H1 (cell line): ENCODE results near the gene MOCS3. TPM values are rescaled to one million over a fixed set of nuclear protein-coding genes. Genes with fewer than 3 reads are reported as not detected.

Source experiments
- CTCF ChIA-PET: fragments of 300-600 bp; sonication (Branson Sonifier 250); formaldehyde crosslinking; loops from one replicate; lab custom pipeline; 2021; ENCODE audit not compliant: partially characterized antibody; lab: Charles Lee
- POLR2A ChIA-PET: fragments of 300-600 bp; sonication (Branson Sonifier 250); formaldehyde crosslinking; loops from one replicate; lab custom pipeline; 2021; ENCODE audit warnings: inconsistent platforms; ENCODE audit not compliant: partially characterized antibody; lab: Charles Lee
- DNase-seq, 2 experiments: peaks; one replicate each; pipeline versions ENCODE4 v3.0.0 to v3.0.0-alpha.2; 2010 to 2022; ENCODE audit warnings: low spot score in 2 of 2, low read depth in 1 of 2, mixed read lengths in 1 of 2
- FAIRE-seq: peaks from 2 replicates; lab custom pipeline; 2011; peaks lifted over from hg19 to GRCh38; lab: Jason Lieb, UNC
- H2AFZ ChIP-seq: 2 replicates; pipeline ENCODE4 v1.8.1; 2012; ENCODE audit warnings: low read length, inconsistent platforms
- H2AK5ac ChIP-seq: 2 replicates; pipeline ENCODE4 v1.6.1; 2013; ENCODE audit warnings: low read depth, low read length
- H2BK120ac ChIP-seq: replicated peaks from 2 replicates; pipeline ENCODE3; 2013; ENCODE audit warnings: low read depth, low read length, inconsistent platforms
- H2BK12ac ChIP-seq: 2 replicates; pipeline ENCODE4 v1.6.1; 2013; ENCODE audit warnings: low read depth, low read length
- H2BK15ac ChIP-seq: 2 replicates; pipeline ENCODE4 v1.6.1; 2013; ENCODE audit warnings: low read length
- H2BK20ac ChIP-seq: 2 replicates; pipeline ENCODE4 v1.6.1; 2013; ENCODE audit warnings: low read length
- H2BK5ac ChIP-seq: 2 replicates; pipeline ENCODE4 v1.6.1; 2013; ENCODE audit warnings: low read depth, low read length
- H3K14ac ChIP-seq: 2 replicates; pipeline ENCODE4 v1.6.1; 2013; ENCODE audit warnings: inconsistent platforms; ENCODE audit not compliant: insufficient read length
- H3K18ac ChIP-seq: 2 replicates; pipeline ENCODE4 v1.6.1; 2013; ENCODE audit warnings: low read length; ENCODE audit errors: extremely low read depth
- H3K23ac ChIP-seq: 2 replicates; pipeline ENCODE4 v1.6.1; 2013; ENCODE audit warnings: inconsistent platforms; ENCODE audit not compliant: insufficient read length
- H3K23me2 ChIP-seq: 2 replicates; pipeline ENCODE4 v1.6.1; 2013; ENCODE audit warnings: low read depth, low read length
- H3K27ac ChIP-seq: 2 replicates; pipeline ENCODE4 v1.6.1; 2011; ENCODE audit warnings: low read depth, low read length, inconsistent platforms
- H3K27me3 ChIP-seq, 4 experiments: replicated peaks in 1 of 4; 1 replicate in 1 of 4; 2 replicates in 3 of 4; pipeline versions ENCODE4 v1.6.1 to v1.8.1; 2011 to 2013; ENCODE audit warnings: low read length in 3 of 4, mild to moderate bottlenecking in 3 of 4, inconsistent platforms in 2 of 4, mixed read lengths in 2 of 4, moderate library complexity in 1 of 4; ENCODE audit not compliant: control insufficient read depth in 3 of 4, insufficient read depth in 3 of 4; ENCODE audit errors: extremely low read depth in 1 of 4
- H3K36me3 ChIP-seq, 4 experiments: 2 replicates each; pipeline versions ENCODE4 v1.6.1 to v1.8.1; 2011 to 2013; ENCODE audit warnings: mild to moderate bottlenecking in 4 of 4, low read length in 3 of 4, moderate library complexity in 2 of 4, control low read depth in 1 of 4, inconsistent platforms in 1 of 4; ENCODE audit not compliant: insufficient read depth in 4 of 4, control insufficient read depth in 2 of 4
- H3K4ac ChIP-seq: replicated peaks from 2 replicates; pipeline ENCODE3; 2013; ENCODE audit warnings: low read length, low read depth, mixed read lengths, inconsistent platforms; ENCODE audit not compliant: insufficient read length
- H3K4me1 ChIP-seq, 4 experiments: replicated peaks in 1 of 4; 1 replicate in 1 of 4; 2 replicates in 3 of 4; pipeline versions ENCODE4 v1.6.1 to v1.8.1; 2011 to 2013; ENCODE audit warnings: low read length in 3 of 4, inconsistent platforms in 2 of 4, mixed read lengths in 1 of 4; ENCODE audit not compliant: insufficient read depth in 4 of 4, control insufficient read depth in 3 of 4
- H3K4me2 ChIP-seq, 2 experiments: 2 replicates each; pipeline versions ENCODE4 v1.6.1 to v1.8.1; 2011 to 2013; ENCODE audit warnings: low read depth in 2 of 2, low read length in 2 of 2, control low read depth in 1 of 2, inconsistent platforms in 1 of 2, mild to moderate bottlenecking in 1 of 2; ENCODE audit not compliant: insufficient read depth in 1 of 2
- H3K4me3 ChIP-seq, 4 experiments: fragments of 200-600, 300-600 bp in 1 of 4; sonication (generic), shearing (Covaris generic), sonication (Bioruptor Twin) in 1 of 4; 2 replicates each; pipeline versions ENCODE4 v1.5.1 to v1.8.1; 2011 to 2016; ENCODE audit warnings: low read length in 4 of 4, low read depth in 3 of 4, control low read depth in 2 of 4, inconsistent platforms in 2 of 4, mild to moderate bottlenecking in 2 of 4, mixed read lengths in 1 of 4, moderate library complexity in 1 of 4; ENCODE audit not compliant: insufficient read depth in 2 of 4; ENCODE audit errors: extremely low read depth in 1 of 4
- H3K56ac ChIP-seq: replicated peaks from 2 replicates; pipeline ENCODE3; 2013; ENCODE audit warnings: low read depth, mild to moderate bottlenecking, mixed read lengths, low read length, inconsistent platforms; ENCODE audit not compliant: insufficient read length
- H3K79me1 ChIP-seq: 2 replicates; pipeline ENCODE4 v1.6.1; 2013; ENCODE audit warnings: low read depth, low read length, control low read depth
- H3K79me2 ChIP-seq, 2 experiments: 2 replicates each; pipeline versions ENCODE4 v1.6.1 to v1.8.1; 2012 to 2013; ENCODE audit warnings: low read length in 2 of 2, mild to moderate bottlenecking in 2 of 2, inconsistent platforms in 1 of 2; ENCODE audit not compliant: insufficient read depth in 2 of 2, control insufficient read depth in 1 of 2
- H3K9ac ChIP-seq, 4 experiments: replicated peaks in 1 of 4; 1 replicate in 1 of 4; 2 replicates in 3 of 4; pipeline versions ENCODE4 v1.6.1 to v1.8.1; 2011 to 2013; ENCODE audit warnings: low read depth in 3 of 4, low read length in 3 of 4, control low read depth in 2 of 4, mild to moderate bottlenecking in 2 of 4, moderate library complexity in 2 of 4, inconsistent platforms in 1 of 4; ENCODE audit errors: extremely low read depth in 1 of 4
- H3K9me3 ChIP-seq, 2 experiments: 2 replicates each; pipeline versions ENCODE4 v1.6.1 to v1.8.1; 2012 to 2013; ENCODE audit warnings: mild to moderate bottlenecking in 2 of 2, moderate library complexity in 2 of 2, control low read depth in 1 of 2, inconsistent platforms in 1 of 2, low read depth in 1 of 2, low read length in 1 of 2, mixed read lengths in 1 of 2; ENCODE audit not compliant: insufficient read depth in 2 of 2
- H4K20me1 ChIP-seq, 2 experiments: replicated peaks in 1 of 2; 2 replicates each; pipeline versions ENCODE3 to v1.8.1; 2011 to 2013; ENCODE audit warnings: inconsistent platforms in 2 of 2, low read length in 2 of 2, mild to moderate bottlenecking in 1 of 2; ENCODE audit not compliant: insufficient read depth in 2 of 2, control insufficient read depth in 1 of 2
- H4K5ac ChIP-seq: 2 replicates; pipeline ENCODE4 v1.6.1; 2013; ENCODE audit warnings: low read length, low read depth, mixed read lengths, inconsistent platforms; ENCODE audit not compliant: insufficient read length
- H4K8ac ChIP-seq: 2 replicates; pipeline ENCODE4 v1.8.0; 2013; ENCODE audit warnings: mild to moderate bottlenecking, moderate library complexity, low read length, inconsistent platforms; ENCODE audit not compliant: insufficient read depth; ENCODE audit errors: extremely low read depth
- H4K91ac ChIP-seq: replicated peaks from 2 replicates; pipeline ENCODE3; 2013; ENCODE audit warnings: low read length, mixed read lengths, inconsistent platforms; ENCODE audit not compliant: insufficient read length
- CBX5 ChIP-seq: fragments of 300-800, 300-1000 bp; sonication (generic); IDR thresholded peaks from 2 replicates; pipeline ENCODE4 v1.7.1; 2016; ENCODE audit warnings: antibody characterized with exemption, low read length, low read depth
- EZH2 ChIP-seq: fragments of 200-600 bp; sonication (generic); IDR thresholded peaks from 2 replicates; pipeline ENCODE4 v1.7.1; 2012; ENCODE audit warnings: low read depth, mild to moderate bottlenecking, moderate library complexity, low read length, inconsistent platforms; ENCODE audit not compliant: severe bottlenecking
- GABPA ChIP-seq: IDR thresholded peaks from 2 replicates; pipeline ENCODE4 v1.6.1; 2011; ENCODE audit warnings: mild to moderate bottlenecking, low read length, moderate library complexity, borderline replicate concordance; ENCODE audit not compliant: insufficient read depth
- GTF2F1 ChIP-seq: IDR thresholded peaks from 2 replicates; pipeline ENCODE4 v1.6.1; 2012; ENCODE audit warnings: low read depth, low read length, improper control_type of control experiment, borderline replicate concordance
- HDAC6 ChIP-seq: IDR thresholded peaks from one replicate; pipeline ENCODE4 v1.7.1; 2012; ENCODE audit warnings: low read depth, mild to moderate bottlenecking, inconsistent platforms, low read length, moderate library complexity
- NRF1 ChIP-seq: IDR thresholded peaks from 2 replicates; pipeline ENCODE4 v1.6.1; 2011; ENCODE audit warnings: mild to moderate bottlenecking, low read depth, low read length, improper control_type of control experiment
- SIX5 ChIP-seq: IDR thresholded peaks from 2 replicates; pipeline ENCODE4 v1.6.1; 2011; ENCODE audit warnings: mild to moderate bottlenecking, low read depth, low read length
- SP1 ChIP-seq: IDR thresholded peaks from 2 replicates; pipeline ENCODE4 v1.6.1; 2011; ENCODE audit warnings: low read depth, low read length
- SP2 ChIP-seq: IDR thresholded peaks from 2 replicates; pipeline ENCODE4 v1.6.1; 2012; ENCODE audit warnings: mild to moderate bottlenecking, low read length, inconsistent platforms
- SP4 ChIP-seq: IDR thresholded peaks from 2 replicates; pipeline ENCODE4 v1.6.1; 2012; ENCODE audit warnings: low read length, inconsistent platforms
- SRF ChIP-seq: IDR thresholded peaks from 2 replicates; pipeline ENCODE4 v1.6.1; 2011; ENCODE audit warnings: mild to moderate bottlenecking, low read depth, low read length, moderate library complexity
- TAF7 ChIP-seq: optimal IDR thresholded peaks from 2 replicates; pipeline ENCODE3; 2011; ENCODE audit warnings: low read depth, mild to moderate bottlenecking, inconsistent platforms, low read length, moderate library complexity, borderline replicate concordance
- TEAD4 ChIP-seq: IDR thresholded peaks from 2 replicates; pipeline ENCODE4 v1.6.1; 2012; ENCODE audit warnings: low read depth, low read length, inconsistent platforms, mixed read lengths
- WGBS, 2 experiments: shearing (Covaris generic) in 1 of 2; methylation state at CpG; one replicate each; pipeline versions ENCODE4 v1.1.6 to v1.1.7; 2013 to 2015; ENCODE audit warnings: low lambda C conversion rate in 2 of 2, mixed read lengths in 2 of 2, inconsistent platforms in 1 of 2, low coverage in 1 of 2, missing lambda C conversion rate in 1 of 2; ENCODE audit not compliant: insufficient replicate concordance in 2 of 2, insufficient coverage in 1 of 2, insufficient read length in 1 of 2; ENCODE audit errors: extremely low coverage in 1 of 2, missing lambda C conversion rate in 1 of 2; 5-methylcytosine and 5-hydroxymethylcytosine counted together
- polyA plus RNA-seq, 7 experiments: library from polyadenylated mRNA; depleted of rRNA in 3 of 7; stranded (reverse) in 5 of 7; unstranded in 2 of 7; fragments of >200 nt in 5 of 7; fragments of 200-250 nt in 2 of 7; gene quantifications; 1 replicate in 5 of 7; 2 replicates in 1 of 7; 4 replicates in 1 of 7; pipeline versions ENCODE4 v1.2.1 to v1.2.3, GENCODE V29; 2011 to 2013; ENCODE audit warnings: missing spikeins in 2 of 7, mixed read lengths in 2 of 7
- total RNA-seq: library from RNA; stranded (reverse); fragmentation: NEBNext Ultra II Directional; extraction: Animal tissue kit (Norgen Biotek cat#: 25700); gene quantifications from 2 replicates; pipeline ENCODE4 v1.2.1, GENCODE V29; 2021

Gene MOCS3
- total and polyA plus RNA-seq, 2 of the 8 experiments (the other 6 are each of a cell fraction or from before 2014, with no cell fraction given) = 6.2 to 6.3 TPM

DNA sequence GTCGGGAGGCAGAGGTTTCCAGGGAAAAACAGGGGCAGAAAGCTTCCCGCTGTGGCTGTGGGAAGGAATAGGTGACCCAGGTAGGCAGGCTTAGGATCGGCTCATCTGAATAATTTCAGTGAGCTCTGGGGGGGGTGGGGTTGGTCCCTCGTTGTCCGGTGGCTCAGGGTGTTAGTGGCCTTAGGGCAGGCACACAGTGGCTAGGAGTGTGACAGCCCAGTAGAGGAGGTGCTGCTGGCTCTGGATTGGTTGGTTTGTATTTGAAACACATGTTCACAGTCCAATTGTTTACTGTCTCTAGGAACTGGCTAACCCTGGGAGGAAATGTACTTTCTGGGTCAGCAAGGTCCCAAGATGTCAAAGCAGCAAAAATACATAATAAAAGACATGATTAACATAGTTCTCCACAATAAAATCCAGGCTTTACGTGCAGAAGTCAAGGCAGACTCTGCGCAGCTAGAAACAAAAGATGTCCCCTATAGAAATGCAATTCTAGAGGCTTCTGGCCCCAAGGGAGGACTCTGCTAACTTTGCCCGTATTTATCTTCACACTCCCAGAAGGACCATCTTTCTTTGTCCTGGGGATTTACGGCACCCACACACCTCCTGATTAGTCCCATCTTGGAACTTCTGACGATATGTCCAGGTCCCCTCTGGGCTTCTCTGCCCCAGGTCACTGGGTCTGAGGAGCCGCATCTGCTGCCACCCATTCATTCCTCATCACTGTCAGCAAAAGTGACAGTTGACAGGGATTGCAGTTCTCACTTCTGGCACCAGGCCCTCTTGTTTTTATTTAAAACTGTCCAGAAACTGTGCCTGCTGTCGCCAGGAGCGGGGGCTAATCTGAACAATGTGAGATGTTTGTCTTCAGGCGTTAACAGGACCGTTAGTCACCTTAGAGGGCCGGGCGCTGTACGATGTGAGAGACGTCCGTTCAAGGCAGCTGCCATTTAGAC lies 18.7 kb downstream of the MOCS3 start:
- Histone ChIP-seq H3K27ac (no peak overlapping the region), H3K14ac (no peak overlapping the region), H3K27me3 (no peaks in the 10 kb centered on the region; a peak in 1 of 7 replicates), H4K20me1 (no peaks in the 10 kb centered on the region), H3K36me3 (no peaks in the 10 kb centered on the region), H3K4me2 (no peak overlapping the region), H2AK5ac (no peak overlapping the region), H4K8ac (no peak overlapping the region), H4K91ac (no peak overlapping the region), H3K79me1 (no peaks in the 10 kb centered on the region), H3K79me2 (no peaks in the 10 kb centered on the region), H2AFZ (no peak overlapping the region), H3K4ac (no peak overlapping the region), H4K5ac (no peak overlapping the region), H3K9me3 (0 out of 4 replicates have a peak, but pooled peaks cover 0 to 3% of the 10 kb centered on the region in 2 experiments), H3K4me1 (peaks cover 0 to 2% (median 0%) of the 10 kb centered on the region in 4 experiments; a peak in 1 of 7 replicates), H3K56ac (no peak overlapping the region), H3K23me2 (no peaks in the 10 kb centered on the region), H2BK15ac (no peak overlapping the region), H2BK120ac (no peak overlapping the region), H3K4me3 (no peak overlapping the region), H2BK5ac (no peak overlapping the region), H3K18ac (no peak overlapping the region), H3K23ac (no peak overlapping the region), H2BK20ac (no peak overlapping the region), H2BK12ac (no peak overlapping the region), H3K9ac (no peak overlapping the region)
- CTCF ChIA-PET = interaction anchor here (0.7 to 7.6 kb wide), 7 partner anchors 10 to 330 kb away, joined by 3 to 54 read pairs (median 3); no protein-coding TSS in a partner anchor
- DNase-seq (no peak), FAIRE-seq (no peak)
- POLR2A ChIA-PET = no interaction called here
- WGBS, 2 experiments = 92% methylated on average over 20 of the region's 20 CpGs; no CpG with 5 or more reads in 1 of the 2 experiments
- TF ChIP-seq HDAC6 (no peak), TEAD4 (no peak), SP4 (no peak), TAF7 (no peak), SRF (no peak), SIX5 (no peak), CBX5 (no peak), SP2 (no peak), EZH2 (no peak), NRF1 (no peak), GABPA (no peak), SP1 (no peak), GTF2F1 (no peak)
